ENCODE measurements around the gene EME2.

DNA sequence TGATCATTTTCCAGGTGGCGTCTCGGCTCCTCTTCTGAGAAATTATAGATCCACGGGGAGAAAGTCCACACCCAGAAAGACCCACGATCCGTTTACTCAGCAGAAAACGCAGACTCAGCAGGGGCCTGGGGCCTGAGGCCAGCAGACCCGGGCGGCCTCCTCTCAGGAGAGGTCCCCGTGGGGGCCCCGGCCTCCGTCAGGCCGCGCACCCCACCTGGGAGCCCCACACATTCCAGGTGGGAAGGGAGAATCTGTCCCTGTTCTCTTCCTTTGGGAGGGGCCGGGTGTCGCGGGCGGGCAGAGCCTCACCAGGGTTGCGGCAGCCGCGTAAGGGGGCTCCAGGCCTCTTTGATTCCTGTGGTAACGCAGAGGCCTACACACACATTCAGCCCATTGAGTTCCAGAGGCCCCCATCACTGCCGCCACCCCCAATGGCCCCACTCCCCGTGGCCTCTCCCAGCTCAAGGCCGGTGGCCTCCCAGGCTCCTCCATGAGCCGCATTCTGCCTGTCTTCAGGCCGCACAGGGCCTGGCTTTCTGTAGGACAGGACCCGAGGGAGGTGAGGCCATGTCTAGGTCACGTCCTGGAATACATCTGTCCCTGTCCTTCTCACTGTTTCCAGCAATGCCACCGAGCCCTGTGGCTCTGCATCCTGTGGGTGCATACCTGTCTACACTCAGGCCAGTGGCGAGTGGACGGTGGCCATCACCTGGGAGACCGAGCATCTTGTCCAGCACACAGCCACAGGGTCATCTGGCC is 22.5 kb downstream of the EME2 start:
- TF ChIP-seq, protein P1, sequence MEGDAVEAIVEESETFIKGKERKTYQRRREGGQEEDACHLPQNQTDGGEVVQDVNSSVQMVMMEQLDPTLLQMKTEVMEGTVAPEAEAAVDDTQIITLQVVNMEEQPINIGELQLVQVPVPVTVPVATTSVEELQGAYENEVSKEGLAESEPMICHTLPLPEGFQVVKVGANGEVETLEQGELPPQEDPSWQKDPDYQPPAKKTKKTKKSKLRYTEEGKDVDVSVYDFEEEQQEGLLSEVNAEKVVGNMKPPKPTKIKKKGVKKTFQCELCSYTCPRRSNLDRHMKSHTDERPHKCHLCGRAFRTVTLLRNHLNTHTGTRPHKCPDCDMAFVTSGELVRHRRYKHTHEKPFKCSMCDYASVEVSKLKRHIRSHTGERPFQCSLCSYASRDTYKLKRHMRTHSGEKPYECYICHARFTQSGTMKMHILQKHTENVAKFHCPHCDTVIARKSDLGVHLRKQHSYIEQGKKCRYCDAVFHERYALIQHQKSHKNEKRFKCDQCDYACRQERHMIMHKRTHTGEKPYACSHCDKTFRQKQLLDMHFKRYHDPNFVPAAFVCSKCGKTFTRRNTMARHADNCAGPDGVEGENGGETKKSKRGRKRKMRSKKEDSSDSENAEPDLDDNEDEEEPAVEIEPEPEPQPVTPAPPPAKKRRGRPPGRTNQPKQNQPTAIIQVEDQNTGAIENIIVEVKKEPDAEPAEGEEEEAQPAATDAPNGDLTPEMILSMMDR (IDR thresholded peaks at IDR 0.05 in 8 of 11, conservative IDR thresholded peaks at IDR 0.05 in 3 of 11) = no peak
- TF ChIP-seq POLR2AphosphoS5 (IDR thresholded peaks at IDR 0.05) (peak in 1 of 3 donors; percentile 11), POLR2A (IDR thresholded peaks at IDR 0.05) (no peak)

Data from spleen (tissue), 7 donors.